Testis (tissue), 2 donors: ENCODE measurements around the gene GARS1.

Source experiments
- CTCF ChIP-seq, 3 experiments: fragments of 450-650 bp in 2 of 3; fragments of 200-600 bp in 1 of 3; sonication (generic) in 1 of 3; IDR thresholded peaks; one replicate each; pipeline ENCODE4 v1.5.1; 2016 to 2019; ENCODE audit warnings: antibody characterized with exemption in 3 of 3, mild to moderate bottlenecking in 2 of 3, moderate library complexity in 1 of 3
- POLR2A ChIP-seq: fragments of 450-650 bp; IDR thresholded peaks from one replicate; pipeline ENCODE4 v1.6.1; 2017; ENCODE audit warnings: antibody characterized with exemption, mild to moderate bottlenecking, moderate library complexity

GRCh38 chr7:30655096-30655970 is 60.7 kb downstream of the GARS1 start:
- no peak for TF ChIP-seq CTCF (IDR thresholded peaks at IDR 0.05)
- no peak for TF ChIP-seq POLR2A
